Measurements from ENCODE around the gene POLR1F. TPM values are rescaled to one million over a fixed set of nuclear protein-coding genes. Genes with fewer than 3 reads are reported as not detected.

POLR1F gene
- total RNA-seq, 4 donors from 2014 or later: 12.7 to 17.2 (median 15.4) TPM

- WGBS, 2 donors: 87 to 91% methylated on average over 5 of the region's 5 CpGs
- Histone ChIP-seq H3K9me3 (no peaks in the 10 kb centered on the region), H3K4me1 (no peaks in the 10 kb centered on the region), H3K27ac (no peak overlapping the region), H3K4me3 (replicated peaks in 1 of 3) (no peak overlapping the region), H3K27me3 (no peaks in the 10 kb centered on the region), H3K36me3 (no peaks in the 10 kb centered on the region)
- DNase-seq: no peak
- intact Hi-C loops (cut with DNase I): no loop called here
- TF ChIP-seq CTCF (IDR thresholded peaks at IDR 0.05): no peak
- TF ChIP-seq POLR2A (IDR thresholded peaks at IDR 0.05): no peak
Observed at GRCh38 chr7:19681596-19681995, 27.2 kb downstream of the POLR1F start.

- H3K4me1 ChIP-seq: no peaks in the 10 kb centered on the region
- H3K36me3 ChIP-seq: no peaks in the 10 kb centered on the region
- no peaks in the 10 kb centered on the region for H3K27me3 ChIP-seq
- no peak for TF ChIP-seq POLR2A (IDR thresholded peaks at IDR 0.05)
- no peak for TF ChIP-seq CTCF (IDR thresholded peaks at IDR 0.05)
- intact Hi-C loops (cut with DNase I): no loop called here
- no peak for DNase-seq
- 68 to 70% methylated on average over 2 of the region's 2 CpGs for WGBS, 2 donors
- H3K9me3 ChIP-seq: no peaks in the 10 kb centered on the region
- H3K4me3 ChIP-seq (replicated peaks in 1 of 3): no peak overlapping the region
- H3K27ac ChIP-seq: no peak overlapping the region
Observed at GRCh38 chr7:19677180-19677579, 31.7 kb downstream of the POLR1F start.

GRCh38 chr7:19675816-19676215 is 33.0 kb downstream of the POLR1F start:
- 78 to 84% methylated on average over 1 of the region's 1 CpG for WGBS, 2 donors
- no peak overlapping the region for H3K4me3 ChIP-seq (replicated peaks in 1 of 3)
- no peaks in the 10 kb centered on the region for H3K27me3 ChIP-seq

GRCh38 chr7:19674266-19674960 is 34.4 kb downstream of the POLR1F start:
- 70 to 81% methylated on average over 5 of the region's 5 CpGs for WGBS, 2 donors
- no peak for TF ChIP-seq CTCF (IDR thresholded peaks at IDR 0.05)
- no peak for TF ChIP-seq POLR2A (IDR thresholded peaks at IDR 0.05)
- no peaks in the 10 kb centered on the region for H3K4me1 ChIP-seq

More at GRCh38 chr7:19675816-19676215, 33.0 kb downstream of the POLR1F start:
- intact Hi-C loops (cut with DNase I): no loop called here
- Histone ChIP-seq H3K9me3 (no peaks in the 10 kb centered on the region), H3K4me1 (no peaks in the 10 kb centered on the region), H3K36me3 (no peaks in the 10 kb centered on the region), H3K27ac (no peak overlapping the region)
- TF ChIP-seq CTCF (IDR thresholded peaks at IDR 0.05) (no peak), POLR2A (IDR thresholded peaks at IDR 0.05) (no peak)
- no peak for DNase-seq

GRCh38 chr7:19670806-19671205 is 38.0 kb downstream of the POLR1F start:
- no peaks in the 10 kb centered on the region for H3K36me3 ChIP-seq
- H3K27me3 ChIP-seq: no peaks in the 10 kb centered on the region
- no peak for TF ChIP-seq CTCF (IDR thresholded peaks at IDR 0.05)
- no peak for TF ChIP-seq POLR2A (IDR thresholded peaks at IDR 0.05)
- no peaks in the 10 kb centered on the region for H3K9me3 ChIP-seq
- H3K27ac ChIP-seq: no peak overlapping the region
- no peak overlapping the region for H3K4me3 ChIP-seq (replicated peaks in 1 of 3)
- WGBS, 2 donors: 91 to 97% methylated on average over 1 of the region's 1 CpG
- no peak for DNase-seq
- intact Hi-C loops (cut with DNase I): no loop called here
- H3K4me1 ChIP-seq: no peaks in the 10 kb centered on the region

More at GRCh38 chr7:19674266-19674960, 34.4 kb downstream of the POLR1F start:
- no peaks in the 10 kb centered on the region for H3K36me3 ChIP-seq
- no peak for DNase-seq
- H3K4me3 ChIP-seq (replicated peaks in 1 of 3): no peak overlapping the region
- no peaks in the 10 kb centered on the region for H3K9me3 ChIP-seq
- H3K27ac ChIP-seq: no peak overlapping the region
- H3K27me3 ChIP-seq: no peaks in the 10 kb centered on the region
- intact Hi-C loops (cut with DNase I): no loop called here

All from thyroid gland (tissue), 4 donors.